ENCODE results near the gene SCTR.
A peak's percentile ranks its signal among the peaks of the same experiment; 100 is the strongest.

Gene SCTR

DNA sequence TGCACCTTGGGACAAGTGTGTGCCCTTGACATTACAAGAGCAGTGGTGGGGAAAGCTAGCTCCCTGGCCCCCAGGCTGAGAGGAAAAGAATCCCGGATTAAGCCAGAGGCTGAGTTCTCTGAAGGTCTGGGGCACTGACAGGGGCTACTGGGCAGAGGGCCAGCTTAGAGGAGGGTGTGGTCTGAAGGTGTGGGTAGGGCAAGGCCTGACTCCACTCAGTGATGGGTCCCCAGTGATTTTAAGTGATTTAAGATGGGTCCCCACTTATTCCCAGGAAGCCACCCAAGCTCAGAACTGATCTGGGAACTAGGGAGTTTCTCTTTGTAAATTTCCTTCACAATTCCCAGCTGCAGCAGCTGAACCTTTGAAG is 83.8 kb downstream of the SCTR start:
- DNase-seq, result no peak

DNA sequence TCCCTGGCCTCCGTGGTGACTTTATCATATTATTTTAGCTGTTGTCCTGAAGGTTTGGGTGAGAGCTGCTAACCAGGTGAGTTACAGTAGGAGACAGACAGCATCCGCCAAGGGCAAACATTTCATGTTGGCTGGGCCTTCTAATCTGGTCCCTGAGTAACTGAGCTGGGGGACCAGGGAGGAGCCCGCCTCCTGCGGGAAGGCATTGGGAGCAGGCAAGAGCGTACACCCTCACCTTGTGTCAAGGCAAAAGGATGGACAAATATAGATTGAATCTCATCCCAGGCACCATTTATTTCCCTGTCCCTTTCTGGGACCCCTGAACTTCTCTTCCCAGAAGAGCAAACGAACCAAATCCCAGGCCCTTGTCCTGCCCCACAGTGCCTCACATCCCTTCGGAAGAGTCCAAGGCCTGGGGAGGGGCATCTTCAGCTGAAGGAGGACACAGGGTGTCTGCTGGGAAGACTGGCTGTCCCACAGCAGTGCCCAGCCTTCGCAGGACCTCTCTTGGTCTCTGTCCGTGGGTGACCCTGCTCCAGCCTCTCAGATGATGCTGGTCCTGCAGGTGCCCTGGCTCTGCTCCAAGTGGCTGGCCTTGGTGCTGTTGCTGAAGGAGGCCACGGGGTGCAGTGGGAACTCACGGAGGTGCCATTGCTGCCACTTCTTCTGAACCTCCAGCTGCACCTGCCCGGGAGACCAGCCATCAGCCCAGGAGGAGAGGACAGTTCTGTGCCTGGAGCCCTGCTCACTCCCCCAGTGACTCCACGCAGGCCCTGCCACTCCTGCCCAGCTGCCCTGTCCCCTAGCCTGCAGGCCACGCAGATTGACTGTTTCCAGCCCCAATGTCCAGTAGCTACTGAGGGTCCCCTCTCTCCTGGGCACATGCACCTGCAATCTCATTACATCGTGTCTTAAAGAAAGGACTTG is 84.4 kb downstream of the SCTR start:
- no peak for DNase-seq

DNA sequence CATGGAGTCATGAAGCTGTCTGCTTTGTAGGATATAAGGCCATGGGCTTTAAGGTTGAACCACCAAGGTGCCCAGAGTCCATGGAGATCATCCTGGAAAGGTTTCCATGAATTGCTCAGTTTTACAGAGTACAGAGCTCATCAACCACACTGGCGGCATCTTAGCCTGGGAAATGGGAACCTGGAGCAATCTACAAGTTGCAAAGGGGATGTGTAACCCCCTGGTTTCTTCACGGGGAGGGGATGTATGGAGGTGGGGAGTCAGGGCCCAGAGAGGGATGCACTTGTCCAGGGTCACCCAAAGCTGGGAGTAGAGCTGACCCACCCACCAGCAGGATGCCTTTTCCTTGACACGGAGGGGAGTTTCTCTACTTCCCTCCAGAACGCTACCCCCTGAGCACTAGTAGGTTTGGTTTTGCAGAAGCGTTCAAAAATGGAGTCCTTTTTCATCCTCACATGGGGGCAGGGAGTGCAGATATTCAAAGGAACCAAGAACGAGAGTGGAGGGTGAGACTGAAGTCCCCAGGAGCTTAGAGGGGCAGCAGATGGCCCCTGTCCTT is 85.5 kb downstream of the SCTR start:
- DNase-seq, result no peak

DNA sequence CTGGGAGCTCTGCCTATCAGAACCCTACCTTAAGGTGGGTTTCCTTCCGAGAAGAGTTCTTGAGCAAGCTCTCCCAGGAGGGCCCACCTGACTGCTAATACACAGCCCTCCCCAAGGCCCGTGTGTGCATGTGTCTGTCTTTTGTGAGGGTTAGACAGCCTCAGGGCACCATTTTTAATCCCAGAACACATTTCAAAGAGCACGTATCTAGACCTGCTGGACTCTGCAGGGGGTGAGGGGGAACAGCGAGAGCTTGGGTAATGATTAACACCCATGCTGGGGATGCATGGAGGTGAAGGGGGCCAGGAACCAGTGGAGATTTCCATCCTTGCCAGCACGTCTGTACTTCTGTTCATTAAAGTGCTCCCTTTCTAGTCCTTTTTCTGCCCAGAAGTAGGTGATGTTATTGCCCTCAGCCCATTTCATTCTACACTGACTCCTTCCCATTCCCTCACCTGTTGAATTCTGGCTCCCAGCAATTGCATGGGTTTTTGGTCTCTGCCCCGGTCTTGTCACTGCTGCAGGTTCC is 86.1 kb downstream of the SCTR start:
- no peak for DNase-seq

DNA sequence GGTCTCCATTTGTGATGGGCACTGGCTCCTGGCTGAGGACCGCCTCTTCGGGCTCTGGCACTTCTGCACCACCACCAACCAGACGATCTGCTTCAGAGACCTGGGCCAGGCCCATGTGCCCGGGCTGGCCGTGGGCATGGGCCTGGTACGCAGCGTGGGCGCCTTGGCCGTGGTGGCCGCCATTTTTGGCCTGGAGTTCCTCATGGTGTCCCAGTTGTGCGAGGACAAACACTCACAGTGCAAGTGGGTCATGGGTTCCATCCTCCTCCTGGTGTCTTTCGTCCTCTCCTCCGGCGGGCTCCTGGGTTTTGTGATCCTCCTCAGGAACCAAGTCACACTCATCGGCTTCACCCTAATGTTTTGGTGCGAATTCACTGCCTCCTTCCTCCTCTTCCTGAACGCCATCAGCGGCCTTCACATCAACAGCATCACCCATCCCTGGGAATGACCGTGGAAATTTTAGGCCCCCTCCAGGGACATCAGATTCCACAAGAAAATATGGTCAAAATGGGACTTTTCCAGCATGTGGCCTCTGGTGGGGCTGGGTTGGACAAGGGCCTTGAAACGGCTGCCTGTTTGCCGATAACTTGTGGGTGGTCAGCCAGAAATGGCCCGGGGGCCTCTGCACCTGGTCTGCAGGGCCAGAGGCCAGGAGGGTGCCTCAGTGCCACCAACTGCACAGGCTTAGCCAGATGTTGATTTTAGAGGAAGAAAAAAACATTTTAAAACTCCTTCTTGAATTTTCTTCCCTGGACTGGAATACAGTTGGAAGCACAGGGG is 87.1 kb downstream of the SCTR start:
- no peak for DNase-seq

DNA sequence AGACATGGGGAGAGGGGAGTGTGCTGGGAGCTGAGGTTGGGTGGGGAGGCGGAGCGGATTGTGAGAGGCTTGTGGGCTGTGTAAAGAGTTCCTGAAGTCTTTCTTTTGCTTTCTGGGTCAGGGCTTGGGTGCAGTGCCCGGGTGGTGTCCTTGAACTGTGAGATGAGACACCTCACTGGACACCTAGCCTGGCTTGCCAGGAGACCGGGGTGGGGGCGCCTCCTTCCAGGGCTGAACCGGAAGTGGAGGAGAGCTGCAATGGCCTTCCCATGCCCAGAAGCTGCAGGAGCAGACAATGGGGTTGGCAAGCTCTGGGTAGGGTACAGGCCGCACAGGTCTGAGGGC is 88.4 kb downstream of the SCTR start:
- no peak for DNase-seq

DNA sequence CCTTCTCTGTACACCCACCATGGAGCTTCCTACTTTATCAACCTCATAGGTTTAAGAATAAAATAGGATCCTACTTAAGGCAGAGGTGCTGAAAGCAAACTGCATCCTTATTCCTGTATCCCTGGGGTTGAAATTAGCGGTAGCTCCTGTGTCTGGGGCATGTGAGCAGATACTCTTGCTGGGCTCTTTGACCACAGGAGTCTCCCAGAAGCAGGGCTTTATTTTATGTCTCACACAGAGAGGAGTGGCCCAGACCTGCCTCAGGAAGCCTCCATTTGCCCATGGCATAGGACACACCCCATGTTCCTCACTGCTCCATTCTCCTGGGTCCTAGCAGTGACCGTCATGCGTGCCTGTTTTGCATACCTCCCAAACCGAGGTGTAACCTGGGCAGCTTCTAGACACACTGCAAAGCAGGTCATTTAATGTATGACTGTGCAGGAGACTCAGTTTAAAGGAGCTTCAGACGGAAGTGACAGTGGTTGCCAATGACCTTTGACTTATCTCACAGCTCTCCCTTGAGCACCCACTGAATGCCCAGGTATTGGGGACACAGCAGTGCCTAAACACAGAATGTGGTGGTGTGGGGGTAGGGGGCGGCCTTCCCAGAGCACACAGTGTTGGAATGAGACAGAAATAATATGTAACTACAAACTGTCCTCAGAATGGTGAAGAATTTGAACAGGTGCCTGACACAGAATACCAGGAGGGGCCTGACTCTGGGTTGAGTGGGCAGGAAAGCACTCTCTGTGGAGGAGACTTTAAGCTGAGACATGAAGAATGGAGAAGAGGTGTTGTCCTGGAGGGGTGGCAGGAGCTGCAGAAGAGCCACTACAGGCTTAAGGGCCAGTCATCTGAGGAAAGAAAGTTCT is 89.0 kb downstream of the SCTR start:
- DNase-seq, result no peak

DNA sequence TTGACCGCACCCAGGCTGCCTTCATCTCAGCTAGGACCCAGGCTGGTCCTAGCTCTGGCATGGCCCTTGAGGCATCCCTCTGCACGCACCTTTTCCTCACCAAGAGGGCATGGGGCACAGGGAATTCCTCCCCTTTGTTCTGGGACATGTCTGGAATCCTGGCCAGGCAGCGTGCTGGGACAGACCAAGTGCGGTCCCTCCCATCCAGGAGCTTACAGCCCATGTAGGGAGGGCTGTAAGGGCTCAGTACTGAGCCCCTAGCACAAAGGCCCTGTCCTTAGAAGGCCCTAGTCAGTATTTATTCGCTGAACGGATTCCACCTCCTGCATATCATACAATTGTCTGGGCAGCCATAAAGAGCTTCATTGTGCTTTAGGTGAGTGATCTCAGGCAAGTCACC is 89.6 kb downstream of the SCTR start:
- no peak for DNase-seq

DNA sequence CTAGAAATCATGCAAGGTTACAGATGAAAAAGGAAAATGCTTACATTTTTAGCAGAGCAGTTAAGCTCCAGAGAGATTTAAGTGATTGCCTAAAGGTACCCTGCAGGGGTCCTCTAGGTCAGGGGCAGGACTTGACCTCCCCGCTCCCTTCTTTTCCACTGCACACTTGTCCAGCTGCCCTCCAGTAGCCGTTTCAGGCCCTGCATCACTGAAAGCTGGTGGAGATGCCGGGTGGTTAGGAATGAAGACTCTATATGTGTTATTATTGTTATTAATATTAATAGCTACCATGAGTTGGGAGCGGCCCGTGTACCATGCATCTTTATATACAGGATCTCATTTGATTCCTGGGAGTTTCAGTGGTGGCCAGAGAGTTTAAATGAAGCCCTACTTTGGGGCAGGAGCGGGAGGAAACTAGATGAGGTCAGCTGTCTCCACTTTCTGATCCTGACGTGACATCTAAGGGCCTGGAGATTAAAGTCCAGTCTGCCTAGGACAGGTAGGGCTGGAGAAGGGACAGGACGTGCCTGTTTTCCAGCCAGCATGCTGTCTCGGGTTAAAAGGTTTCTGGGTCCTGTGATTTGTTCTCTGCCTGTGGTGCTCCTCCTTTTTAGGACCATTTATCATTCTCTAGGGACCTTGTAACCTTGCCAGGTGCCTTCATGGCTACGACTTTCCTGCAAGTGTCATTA is 90.5 kb downstream of the SCTR start:
- DNase-seq, result no peak

DNA sequence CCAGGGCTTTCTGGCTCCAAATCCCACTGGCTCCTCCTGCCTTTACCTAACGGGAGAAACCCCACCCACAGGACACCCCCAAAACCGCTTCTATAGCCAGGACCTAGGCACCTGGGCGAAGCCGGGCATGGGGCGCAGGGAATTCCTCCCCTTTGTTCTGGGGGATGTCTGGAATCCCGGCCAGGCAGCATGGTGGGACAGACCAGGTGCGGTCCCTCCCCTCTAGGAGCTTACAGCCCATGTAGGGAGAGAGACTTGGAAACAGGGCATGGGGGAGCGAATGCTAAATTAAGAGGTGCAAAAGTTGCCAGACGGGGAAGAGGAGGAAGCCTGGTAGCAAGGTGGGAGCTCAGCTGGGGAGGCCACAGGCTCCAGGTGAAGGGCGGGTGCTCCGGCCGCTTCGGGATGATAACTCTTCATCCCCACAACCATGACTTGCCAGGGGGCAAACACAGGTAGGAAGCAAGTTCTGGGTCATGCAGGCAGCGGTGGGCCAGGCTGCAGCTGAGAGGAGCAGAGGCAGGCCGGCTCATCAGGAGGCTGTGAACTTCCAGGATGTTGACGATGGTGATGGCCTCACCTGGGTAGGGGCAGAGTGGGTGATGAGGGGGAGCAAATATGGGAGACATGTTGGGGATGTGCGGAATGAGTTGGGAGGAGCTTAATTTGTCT is 91.3 kb downstream of the SCTR start:
- DNase-seq, result no peak

DNA sequence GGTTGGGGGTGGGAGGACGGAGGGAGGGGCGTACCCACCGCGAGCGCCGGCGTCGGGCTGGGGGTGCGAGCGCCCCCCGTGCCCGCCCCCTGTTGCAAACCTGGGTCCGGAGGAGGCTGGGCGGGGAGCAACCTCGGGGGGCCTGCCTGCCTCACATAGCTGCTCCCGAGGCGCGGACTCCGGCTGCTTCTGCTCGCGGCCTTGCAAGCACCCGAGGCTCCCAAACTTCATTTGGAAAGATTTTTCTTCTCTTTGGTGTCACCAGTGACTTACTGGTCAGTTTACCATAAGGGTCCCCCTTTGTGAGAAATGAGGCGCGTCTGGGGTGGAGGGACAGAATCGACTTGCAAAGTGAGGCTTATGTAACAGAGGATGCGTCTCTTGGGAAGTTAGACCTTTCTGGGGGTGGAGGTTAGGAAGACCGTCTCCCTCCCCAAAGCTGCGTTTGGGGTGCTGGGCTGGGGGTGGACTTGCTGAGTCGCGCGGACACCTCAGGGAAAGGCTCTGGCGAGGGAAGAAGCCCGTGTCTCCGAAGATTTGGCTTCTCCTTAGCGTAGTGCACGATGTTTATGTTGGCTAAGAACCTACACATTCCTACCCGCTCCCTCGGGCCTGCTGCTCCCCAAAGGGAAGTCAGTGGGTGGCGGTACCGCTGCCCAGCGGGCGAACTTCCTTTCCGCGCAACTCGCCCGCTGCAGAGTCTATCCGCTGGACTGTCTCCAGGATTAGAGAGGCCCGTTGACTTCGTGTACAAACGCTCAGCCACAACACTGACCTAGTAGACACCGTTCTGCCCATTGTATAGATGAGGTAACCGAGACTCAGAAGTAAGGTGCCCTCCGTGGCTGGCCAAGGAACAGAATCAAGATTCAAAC is 92.1 kb downstream of the SCTR start:
- DNase-seq, result no peak

DNA sequence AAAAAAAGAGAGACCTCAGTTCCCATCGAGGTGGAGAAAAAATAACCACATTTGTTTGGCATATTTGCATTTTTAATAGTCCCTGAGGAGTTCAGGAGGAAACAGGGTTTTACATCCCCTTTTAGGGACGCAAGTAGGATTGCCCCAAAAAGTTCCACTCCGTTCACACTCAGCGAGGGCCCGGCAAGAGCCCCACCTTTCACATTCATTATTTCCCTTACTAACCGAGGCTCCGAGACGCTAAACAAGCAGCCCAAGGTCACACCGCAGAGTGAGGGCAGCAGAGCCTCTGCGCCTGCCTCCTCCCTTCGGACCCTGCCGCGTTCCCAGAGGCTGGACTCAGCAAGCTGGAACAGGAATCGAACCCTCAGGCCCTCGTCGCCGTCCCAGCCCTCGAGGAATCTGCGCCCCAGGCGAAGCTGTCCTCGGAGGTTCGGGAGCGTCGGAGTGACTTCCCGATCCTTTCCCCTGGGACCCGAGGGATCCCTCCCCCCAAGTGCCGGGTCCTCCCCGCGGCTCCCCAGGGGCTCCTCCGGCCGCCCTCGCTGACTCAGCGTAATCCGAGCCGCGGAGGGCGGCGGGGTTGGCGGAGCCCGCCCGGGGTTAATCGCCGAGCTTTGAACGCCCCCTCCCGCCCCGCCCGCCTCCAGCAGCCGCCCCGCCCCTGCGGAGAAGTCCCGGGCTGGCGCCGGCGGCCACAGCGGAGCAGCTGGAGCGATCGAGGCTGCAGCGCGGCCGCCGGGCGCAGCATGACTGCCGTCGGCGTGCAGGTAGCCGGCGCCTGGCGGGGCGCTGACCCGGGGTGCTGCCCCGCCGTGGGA is 92.9 kb downstream of the SCTR start, which contains the start of gene TMEM37:
TMEM37 (plus strand) TSS at position 700 of the 821 bp plus-strand sequence; CDS start at position 750, 50 bp downstream.
- peak; percentile 26 for DNase-seq

DNA sequence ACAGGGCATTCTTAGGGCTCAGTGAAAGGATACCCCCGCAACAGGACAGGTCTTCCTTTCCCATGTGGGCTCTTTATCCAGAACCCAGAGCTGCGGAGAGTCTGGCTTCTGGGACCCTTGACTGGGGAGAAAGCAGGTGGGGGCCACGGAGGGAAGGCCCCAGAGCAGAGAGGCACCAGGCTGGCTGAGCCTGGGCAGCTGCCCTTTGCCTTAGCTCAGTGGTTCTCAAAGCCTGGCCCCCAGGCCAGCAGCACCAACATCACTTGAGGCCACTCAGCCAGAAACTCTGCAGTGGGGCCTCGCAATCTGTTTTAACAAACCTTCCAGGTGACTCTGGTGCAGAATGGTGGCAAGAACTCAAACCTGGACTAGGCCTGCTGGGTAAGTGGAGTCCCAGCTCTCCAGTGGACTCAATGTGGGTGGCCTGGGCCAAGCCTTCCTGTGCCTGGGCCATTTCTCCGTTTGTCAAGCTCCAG is 94.2 kb downstream of the SCTR start:
- no peak for DNase-seq

DNA sequence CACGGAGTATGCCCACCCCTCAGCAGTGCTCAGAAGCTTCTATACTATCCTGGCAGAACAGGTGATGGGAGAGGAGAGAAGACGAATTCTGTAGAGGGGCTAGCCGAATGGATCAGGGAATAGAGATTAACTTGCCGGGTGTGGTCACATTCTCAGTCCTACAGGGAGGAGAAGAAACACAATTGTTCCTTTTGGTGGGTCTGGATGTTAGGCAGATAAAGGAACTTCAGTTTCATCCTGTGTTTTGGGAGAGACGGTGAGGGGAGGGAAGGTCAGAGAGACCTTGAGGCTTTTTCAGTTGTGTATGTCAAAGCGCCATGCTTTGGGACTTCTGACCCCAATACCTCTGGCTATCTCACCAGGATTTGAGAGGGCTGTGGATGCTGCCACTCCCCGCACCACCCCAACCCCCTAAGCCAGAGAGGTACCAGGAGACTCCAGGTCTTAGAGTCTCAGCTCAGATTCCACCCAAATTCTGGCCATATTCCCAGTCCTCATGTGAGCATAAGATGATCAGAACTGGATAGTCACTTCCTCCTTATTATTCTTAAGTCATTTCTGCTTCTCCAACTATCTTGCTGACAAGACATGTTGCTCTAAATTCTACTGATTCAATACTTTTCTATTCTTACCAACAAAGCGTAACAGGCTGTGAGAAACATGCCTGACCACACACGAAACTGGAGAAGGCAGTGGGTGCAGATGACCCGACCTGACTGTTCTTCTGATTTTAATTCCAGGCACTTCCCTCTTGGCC is 94.9 kb downstream of the SCTR start:
- DNase-seq, result no peak

DNA sequence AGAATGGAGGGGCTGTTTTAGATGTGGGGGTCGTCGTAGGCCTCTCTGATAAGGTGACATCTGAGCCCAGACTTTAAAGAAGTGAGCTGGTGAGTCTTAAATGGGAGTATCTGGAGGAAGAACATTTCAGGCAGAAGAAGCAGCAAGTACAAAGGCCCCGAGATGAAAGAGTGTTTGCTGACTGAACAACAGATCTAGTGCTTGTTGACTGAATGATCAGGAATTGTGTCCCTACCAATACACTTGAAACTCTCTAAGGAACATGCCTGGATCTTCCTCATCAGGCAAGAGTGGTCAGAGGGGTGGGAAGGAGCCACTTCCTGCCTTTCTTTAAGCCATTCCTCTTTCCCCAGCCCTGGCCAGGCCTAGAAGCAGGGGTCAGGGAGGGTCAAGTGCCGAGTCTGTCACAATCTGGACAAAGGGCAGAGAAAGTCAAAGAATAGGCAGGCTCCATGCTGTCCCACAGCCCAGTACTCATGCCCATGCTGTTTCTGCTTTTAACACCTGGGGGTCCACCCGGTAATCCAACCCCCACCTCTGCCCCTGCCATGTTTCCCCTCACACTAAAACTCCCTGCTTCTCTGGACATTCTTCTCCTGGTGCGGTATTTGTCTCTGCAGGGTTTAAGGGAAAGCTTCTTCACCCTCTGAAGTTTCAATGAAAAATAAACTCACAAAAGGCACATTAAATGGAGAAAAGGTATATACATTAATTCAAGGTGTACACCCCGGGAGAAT is 95.6 kb downstream of the SCTR start:
- no peak for DNase-seq

DNA sequence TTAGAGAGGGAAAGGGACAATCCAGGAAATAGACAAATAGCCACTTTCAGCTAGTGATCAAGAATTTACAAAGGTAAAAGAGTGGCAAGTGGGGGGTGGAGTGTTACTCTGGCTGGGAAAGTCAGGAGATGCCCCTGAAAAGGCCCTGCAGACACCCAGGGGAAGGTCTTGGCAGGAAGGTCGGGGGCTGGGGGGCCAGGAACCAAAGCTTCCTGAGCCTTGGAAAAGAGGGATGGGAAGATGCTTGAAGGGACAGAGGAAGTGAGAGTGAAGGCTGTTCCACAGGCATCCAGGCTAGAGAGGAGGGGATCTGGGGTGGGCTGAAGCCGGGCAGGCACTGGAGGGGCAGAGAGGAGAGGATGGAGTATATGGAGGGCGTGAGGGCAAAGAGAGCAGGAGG is 96.5 kb downstream of the SCTR start:
- DNase-seq, result no peak

DNA sequence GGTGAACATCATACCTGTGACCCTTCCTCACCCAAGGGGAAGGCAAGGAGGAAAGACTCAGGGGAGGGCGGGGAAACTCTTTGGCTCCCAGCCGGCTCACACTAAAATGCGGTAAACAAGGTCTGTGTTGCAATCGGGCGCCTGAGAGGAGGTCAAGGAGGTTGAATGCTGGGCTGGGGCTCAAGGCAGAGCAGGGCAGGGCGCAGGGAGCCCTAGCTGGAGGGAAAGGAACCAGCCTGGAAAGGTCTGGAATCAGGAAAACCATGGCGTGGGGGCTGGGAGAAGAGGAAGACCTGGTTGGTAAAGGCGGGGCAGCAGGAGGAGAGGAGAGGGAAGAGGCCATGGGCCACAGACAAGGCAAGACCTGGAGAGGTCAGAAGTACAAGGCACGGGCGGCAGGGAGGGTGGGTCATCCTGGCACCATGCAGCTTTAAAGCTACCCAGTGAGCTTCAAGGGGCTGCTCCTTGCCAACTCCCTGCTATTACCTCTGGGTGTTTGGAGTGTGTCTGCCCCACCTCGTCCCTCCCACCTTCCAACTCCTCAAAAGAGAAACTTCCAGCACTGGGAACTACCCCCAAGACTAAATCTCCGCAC is 97.4 kb downstream of the SCTR start:
- DNase-seq, result no peak

DNA sequence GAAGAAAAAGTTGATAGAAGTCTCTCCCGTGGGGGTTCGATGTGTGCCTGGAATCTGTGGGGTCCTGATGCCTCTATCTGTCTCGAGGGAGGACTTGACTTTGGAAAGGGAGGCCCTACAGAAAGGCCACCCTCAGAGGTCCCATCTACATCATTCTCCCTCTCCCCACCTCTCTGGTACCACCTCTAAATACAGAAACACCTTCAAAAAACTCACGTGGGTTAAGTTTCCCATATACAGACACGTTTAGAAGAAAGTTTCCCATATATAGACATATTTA is 97.9 kb downstream of the SCTR start:
- DNase-seq, result no peak
